Transverse colon (tissue), 4 donors: ENCODE data around the gene DOCK8. TPM values are rescaled to one million over a fixed set of nuclear protein-coding genes. Genes with fewer than 3 reads are reported as not detected.

ENCODE experiments used
- DNase-seq: peaks from one replicate; pipeline ENCODE4 v3.0.0-alpha.2; 2019
- H3K27ac ChIP-seq, 4 donors: fragments of 200-600 bp; sonication (generic); 2 replicates each; pipeline ENCODE4 v1.5.1; 2016 to 2018; ENCODE audit warnings: inconsistent platforms in 4 of 4
- H3K27me3 ChIP-seq: fragments of 200-600 bp; sonication (generic); 2 replicates; pipeline ENCODE4 v1.5.1; 2017; ENCODE audit warnings: inconsistent platforms
- H3K36me3 ChIP-seq, 4 donors: fragments of 200-600 bp; sonication (generic); 2 replicates each; pipeline ENCODE4 v1.5.1; 2017 to 2019; ENCODE audit warnings: inconsistent platforms in 4 of 4
- H3K4me1 ChIP-seq, 4 donors: fragments of 200-600 bp; sonication (generic); 2 replicates each; pipeline ENCODE4 v1.5.1; 2017 to 2020; ENCODE audit warnings: inconsistent platforms in 4 of 4
- H3K4me3 ChIP-seq, 4 donors: fragments of 200-600 bp; sonication (generic); 1 replicate in 1 of 4; 2 replicates in 3 of 4; pipeline versions ENCODE4 v1.5.1 to v1.6.1; 2017 to 2019; ENCODE audit warnings: inconsistent platforms in 4 of 4
- H3K9me3 ChIP-seq, 2 donors: fragments of 200-600 bp; sonication (generic); 2 replicates each; pipeline ENCODE4 v1.5.1; 2017 to 2019; ENCODE audit warnings: inconsistent platforms in 2 of 2
- CTCF ChIP-seq, 5 experiments: fragments of 200-600 bp in 3 of 5; fragments of 450-650 bp in 2 of 5; sonication (generic) in 3 of 5; IDR thresholded peaks; 1 replicate in 2 of 5; 2 replicates in 3 of 5; pipeline ENCODE4 v1.5.1; 2016 to 2017; ENCODE audit warnings: antibody characterized with exemption in 5 of 5, inconsistent platforms in 3 of 5, mild to moderate bottlenecking in 2 of 5, moderate library complexity in 1 of 5
- EP300 ChIP-seq: sonication (generic); formaldehyde crosslinking; IDR thresholded peaks from one replicate; pipeline ENCODE4 v1.6.1; 2017; ENCODE audit warnings: antibody characterized with exemption, low read depth
- POLR2A ChIP-seq: fragments of 450-650 bp; IDR thresholded peaks from one replicate; pipeline ENCODE4 v1.6.1; 2016; ENCODE audit warnings: antibody characterized with exemption, mild to moderate bottlenecking, moderate library complexity
- POLR2AphosphoS5 ChIP-seq, 3 donors: sonication (generic); formaldehyde crosslinking; IDR thresholded peaks; one replicate each; pipeline ENCODE4 v1.6.1; 2016; ENCODE audit warnings: antibody characterized with exemption in 3 of 3
- WGBS, 2 donors: methylation state at CpG; one replicate each; pipeline ENCODE4 v1.1.5; 2018; ENCODE audit warnings: low coverage in 1 of 2; 5-methylcytosine and 5-hydroxymethylcytosine counted together
- in situ Hi-C, 4 donors: fragments of 200-750 bp; cut with MboI; loops; one replicate each; pipeline versions ENCODE4 v1.15.0 to v1.15.1; 2017; ENCODE audit warnings: low sequenced_read_pairs in 3 of 4, low pct_ligation_motif_present in 1 of 4, low pct_unique_long_range_greater_than_20kb in 1 of 4
- intact Hi-C: fragments of 100-400 bp; cut with DNase I; formaldehyde crosslinking; loops from one replicate; pipeline ENCODE4 v1.15.1; 2023; ENCODE audit warnings: low total_unique reads
- total RNA-seq, 4 donors: library from RNA; depleted of rRNA; stranded (reverse); fragments of >200 nt; gene quantifications; one replicate each; pipeline ENCODE4 v1.1.0, GENCODE V29; 2016

Gene DOCK8
- total RNA-seq, 4 donors from 2014 or later, result 11.2 to 59.5 (median 14.7) TPM

- H3K9me3 ChIP-seq, result no peaks in the 10 kb centered on the region
- intact Hi-C loops (no loop called here), in situ Hi-C loops (no loop called here)
- WGBS, 2 donors, result 87 to 89% methylated on average over 3 of the region's 3 CpGs
- TF ChIP-seq POLR2A (no peak), POLR2AphosphoS5 (IDR thresholded peaks at IDR 0.05) (no peak), CTCF (IDR thresholded peaks at IDR 0.05) (no peak), EP300 (no peak)
- no peak overlapping the region for H3K27ac ChIP-seq
- DNase-seq, result no peak
- no peaks in the 10 kb centered on the region for H3K27me3 ChIP-seq
- H3K4me1 ChIP-seq, result no peaks in the 10 kb centered on the region
- H3K36me3 ChIP-seq, result no peaks in the 10 kb centered on the region
- H3K4me3 ChIP-seq, result no peak overlapping the region
Measured at GRCh38 chr9:453832-454231, 239.2 kb downstream of the DOCK8 start.

GRCh38 chr9:456365-456764 is 241.7 kb downstream of the DOCK8 start:
- Histone ChIP-seq H3K27me3 (no peaks in the 10 kb centered on the region), H3K4me1 (no peaks in the 10 kb centered on the region), H3K4me3 (no peak overlapping the region), H3K36me3 (no peaks in the 10 kb centered on the region), H3K9me3 (no peaks in the 10 kb centered on the region), H3K27ac (peak overlapping the region in 1 of 4 donors; percentile 35)
- intact Hi-C loops (no loop called here), in situ Hi-C loops (no loop called here)
- 53 to 78% methylated on average over 3 to 6 of the region's 6 CpGs for WGBS, 2 donors
- TF ChIP-seq CTCF (IDR thresholded peaks at IDR 0.05) (no peak), POLR2AphosphoS5 (IDR thresholded peaks at IDR 0.05) (no peak), POLR2A (no peak), EP300 (no peak)
- no peak for DNase-seq

GRCh38 chr9:458590-458989 is 243.9 kb downstream of the DOCK8 start:
- no peak for DNase-seq
- in situ Hi-C loops, result no loop called here
- Histone ChIP-seq H3K27ac (no peak overlapping the region), H3K4me1 (no peaks in the 10 kb centered on the region), H3K27me3 (no peaks in the 10 kb centered on the region), H3K36me3 (no peaks in the 10 kb centered on the region), H3K4me3 (no peak overlapping the region), H3K9me3 (no peaks in the 10 kb centered on the region)
- WGBS, 2 donors, result 91 to 95% methylated on average over 4 to 6 of the region's 6 CpGs
- intact Hi-C loops, result no loop called here
- TF ChIP-seq POLR2A (no peak), POLR2AphosphoS5 (IDR thresholded peaks at IDR 0.05) (no peak), EP300 (no peak), CTCF (IDR thresholded peaks at IDR 0.05) (no peak)

- intact Hi-C loops, result no loop called here
- H3K27ac ChIP-seq, result no peak overlapping the region
- H3K9me3 ChIP-seq, result no peaks in the 10 kb centered on the region
- no peak overlapping the region for H3K4me3 ChIP-seq
- in situ Hi-C loops, result no loop called here
- DNase-seq, result no peak
- TF ChIP-seq POLR2A, result no peak
- TF ChIP-seq POLR2AphosphoS5 (IDR thresholded peaks at IDR 0.05), result no peak
- no peak for TF ChIP-seq EP300
- no peak for TF ChIP-seq CTCF (IDR thresholded peaks at IDR 0.05)
- no peaks in the 10 kb centered on the region for H3K36me3 ChIP-seq
- H3K4me1 ChIP-seq, result no peaks in the 10 kb centered on the region
- no peaks in the 10 kb centered on the region for H3K27me3 ChIP-seq
- WGBS, 2 donors, result 76 to 100% methylated on average over 2 to 4 of the region's 4 CpGs
Measured at GRCh38 chr9:459491-460444, 245.1 kb downstream of the DOCK8 start.
